SJSA1 (cell line): ENCODE measurements around the gene CNTNAP4. TPM values are rescaled to one million over a fixed set of nuclear protein-coding genes. Genes with fewer than 3 reads are reported as not detected.

ENCODE experiments used
- DNase-seq, 2 experiments: peaks; one replicate each; pipeline ENCODE4 v3.0.0-alpha.2; 2015 to 2020; ENCODE audit warnings: low spot score in 2 of 2, low read depth in 1 of 2
- H3K27ac ChIP-seq: fragments of 250-450 bp; sonication (Bioruptor Pico); 2 replicates; pipeline ENCODE4 v1.5.1; 2020; ENCODE audit warnings: mild to moderate bottlenecking, moderate library complexity
- H3K27me3 ChIP-seq: fragments of 250-450 bp; sonication (Bioruptor Pico); replicated peaks from 2 replicates; pipeline ENCODE4 v1.5.1; 2020; ENCODE audit warnings: mild to moderate bottlenecking, moderate library complexity
- H3K36me3 ChIP-seq: fragments of 250-450 bp; sonication (Bioruptor Pico); 2 replicates; pipeline ENCODE4 v1.5.1; 2020; ENCODE audit warnings: mild to moderate bottlenecking
- H3K4me1 ChIP-seq: fragments of 250-450 bp; sonication (Bioruptor Pico); replicated peaks from 2 replicates; pipeline ENCODE4 v1.6.1; 2021; ENCODE audit warnings: mild to moderate bottlenecking
- H3K4me3 ChIP-seq: fragments of 250-450 bp; sonication (Bioruptor Pico); 2 replicates; pipeline ENCODE4 v1.5.1; 2020; ENCODE audit warnings: mild to moderate bottlenecking
- H3K9me3 ChIP-seq: fragments of 250-450 bp; sonication (Bioruptor Pico); replicated peaks from 2 replicates; pipeline ENCODE4 v1.5.1; 2020; ENCODE audit warnings: mild to moderate bottlenecking
- total RNA-seq: library from RNA; depleted of rRNA; stranded (reverse); fragments of >200 nt; shearing (Covaris generic); gene quantifications from 2 replicates; pipeline ENCODE4 v1.2.3, GENCODE V29; 2014

CNTNAP4 gene
- total RNA-seq, 1 experiment from 2014 or later: not detected

- Histone ChIP-seq H3K27me3 (no peaks in the 10 kb centered on the region; the same call in 1 of the 2 replicates), H3K4me3 (no peak overlapping the region), H3K9me3 (no peaks in the 10 kb centered on the region; the same call in 1 of the 2 replicates), H3K4me1 (no peaks in the 10 kb centered on the region), H3K36me3 (no peaks in the 10 kb centered on the region), H3K27ac (no peak overlapping the region)
- no peak for DNase-seq
Measured at GRCh38 chr16:76387994-76388393, 110.8 kb downstream of the CNTNAP4 start.

DNA sequence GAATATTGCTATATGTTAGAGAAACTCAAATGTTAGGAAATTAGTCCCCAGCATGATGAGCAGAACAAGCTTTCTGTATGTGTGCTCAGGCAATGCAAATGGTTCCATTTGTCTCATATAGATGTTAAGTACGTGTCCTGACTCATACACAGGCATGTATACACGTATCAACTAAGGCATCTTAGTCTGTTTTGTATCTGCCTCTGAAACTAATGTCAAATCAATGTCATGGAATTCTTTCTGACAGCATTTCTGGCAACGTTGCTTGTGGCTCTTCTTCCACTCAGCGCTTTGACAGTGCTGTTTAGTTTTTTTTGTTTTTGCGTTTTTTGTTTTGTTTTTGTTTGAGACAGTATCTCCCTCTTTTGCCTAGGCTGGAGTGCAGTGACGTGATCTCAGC lies 111.9 kb downstream of the CNTNAP4 start:
- no peaks in the 10 kb centered on the region; the same call in 1 of the 2 replicates for H3K9me3 ChIP-seq
- H3K4me1 ChIP-seq: no peaks in the 10 kb centered on the region
- H3K4me3 ChIP-seq: no peak overlapping the region
- no peaks in the 10 kb centered on the region for H3K36me3 ChIP-seq
- H3K27me3 ChIP-seq: no peaks in the 10 kb centered on the region; the same call in 1 of the 2 replicates
- no peak overlapping the region for H3K27ac ChIP-seq
- no peak for DNase-seq

DNA sequence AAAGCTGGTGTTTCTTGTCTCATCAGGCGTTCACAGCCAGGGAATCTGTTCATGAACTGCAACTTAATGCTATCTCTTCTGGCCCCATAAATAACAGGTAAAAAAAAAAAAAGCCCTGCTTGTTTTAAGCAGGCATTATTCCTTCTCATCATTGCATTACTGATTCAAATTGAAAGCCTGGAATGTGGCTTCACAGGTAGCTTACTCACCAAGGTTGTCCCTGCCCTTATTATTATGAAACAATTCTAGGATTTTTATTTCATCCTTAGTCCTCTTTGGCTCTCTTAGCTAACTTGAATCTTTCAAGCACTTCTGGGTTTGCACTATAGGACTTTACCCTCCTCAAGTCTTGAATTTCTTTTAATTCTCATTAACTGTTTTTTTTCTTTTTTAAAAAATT lies 113.3 kb downstream of the CNTNAP4 start:
- Histone ChIP-seq H3K9me3 (peaks cover 4% of the 10 kb centered on the region; the same call in 1 of the 2 replicates), H3K36me3 (no peaks in the 10 kb centered on the region), H3K4me3 (no peak overlapping the region), H3K27me3 (no peaks in the 10 kb centered on the region; the same call in 1 of the 2 replicates), H3K4me1 (no peaks in the 10 kb centered on the region), H3K27ac (no peak overlapping the region)
- DNase-seq: no peak

DNA sequence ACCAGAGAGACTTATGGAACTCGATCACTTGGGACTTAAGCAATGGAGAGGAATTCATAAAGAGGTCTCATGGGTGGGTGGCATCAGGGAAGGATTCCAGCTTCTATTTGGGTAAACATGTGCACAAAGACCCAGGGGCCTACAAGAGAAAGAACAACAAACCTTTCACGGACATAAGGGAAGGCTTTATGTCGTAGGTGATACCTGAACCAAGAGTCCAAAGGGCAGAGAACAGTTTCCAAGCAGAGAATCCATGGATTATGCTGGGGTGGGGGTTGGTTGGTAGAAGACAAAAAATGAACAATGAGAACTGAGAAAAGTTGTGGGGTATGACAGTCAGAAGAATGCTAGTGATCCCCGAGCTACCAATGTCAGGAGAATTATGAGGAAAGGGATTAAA lies 119.8 kb downstream of the CNTNAP4 start:
- Histone ChIP-seq H3K27me3 (no peaks in the 10 kb centered on the region; the same call in 1 of the 2 replicates), H3K27ac (no peak overlapping the region), H3K36me3 (no peaks in the 10 kb centered on the region), H3K4me1 (no peaks in the 10 kb centered on the region), H3K9me3 (0 out of 2 replicates have a peak, but pooled peaks cover 4% of the 10 kb centered on the region), H3K4me3 (no peak overlapping the region)
- no peak for DNase-seq

GRCh38 chr16:76409706-76410105 lies 132.5 kb downstream of the CNTNAP4 start:
- Histone ChIP-seq H3K4me3 (no peak overlapping the region), H3K4me1 (no peaks in the 10 kb centered on the region), H3K36me3 (no peaks in the 10 kb centered on the region), H3K27me3 (no peaks in the 10 kb centered on the region), H3K9me3 (no peaks in the 10 kb centered on the region; the same call in 1 of the 2 replicates), H3K27ac (no peak overlapping the region)
- no peak for DNase-seq

GRCh38 chr16:76421571-76421970 lies 144.4 kb downstream of the CNTNAP4 start:
- Histone ChIP-seq H3K4me3 (no peak overlapping the region), H3K27me3 (no peaks in the 10 kb centered on the region), H3K4me1 (no peaks in the 10 kb centered on the region), H3K36me3 (no peaks in the 10 kb centered on the region), H3K27ac (no peak overlapping the region), H3K9me3 (no peaks in the 10 kb centered on the region)
- DNase-seq: no peak

- DNase-seq: no peak
- H3K36me3 ChIP-seq: no peaks in the 10 kb centered on the region
- no peaks in the 10 kb centered on the region for H3K27me3 ChIP-seq
- no peak overlapping the region for H3K4me3 ChIP-seq
- H3K4me1 ChIP-seq: no peaks in the 10 kb centered on the region
- no peak overlapping the region for H3K27ac ChIP-seq
- H3K9me3 ChIP-seq: no peaks in the 10 kb centered on the region
Measured at GRCh38 chr16:76428858-76429257, 151.7 kb downstream of the CNTNAP4 start.

GRCh38 chr16:76441391-76441790 lies 164.2 kb downstream of the CNTNAP4 start:
- Histone ChIP-seq H3K27me3 (no peaks in the 10 kb centered on the region; the same call in 1 of the 2 replicates), H3K9me3 (no peaks in the 10 kb centered on the region), H3K4me1 (no peaks in the 10 kb centered on the region), H3K36me3 (no peaks in the 10 kb centered on the region), H3K27ac (no peak overlapping the region), H3K4me3 (no peak overlapping the region)
- DNase-seq: no peak

DNA sequence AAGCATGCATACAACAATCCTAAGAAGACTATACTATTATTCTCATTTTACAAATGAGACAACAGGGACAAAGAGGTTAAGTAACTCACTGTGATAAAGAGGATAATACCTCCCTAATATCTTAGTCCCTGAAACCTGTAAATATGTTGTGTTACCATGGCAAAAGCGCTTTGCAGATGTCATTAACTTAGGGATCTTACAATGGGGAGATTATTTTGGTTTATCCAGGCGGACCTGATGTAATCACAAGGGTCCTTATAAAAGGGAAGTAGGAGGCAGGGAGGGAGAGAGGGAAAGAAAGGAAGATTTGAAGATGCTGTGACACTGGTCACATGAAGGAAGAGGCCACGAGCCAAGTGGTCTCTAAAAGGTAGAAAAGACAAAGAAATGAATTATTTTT lies 164.7 kb downstream of the CNTNAP4 start:
- no peak for DNase-seq
- Histone ChIP-seq H3K4me1 (no peaks in the 10 kb centered on the region), H3K4me3 (no peak overlapping the region), H3K27ac (no peak overlapping the region), H3K36me3 (no peaks in the 10 kb centered on the region), H3K27me3 (no peaks in the 10 kb centered on the region; the same call in 1 of the 2 replicates), H3K9me3 (no peaks in the 10 kb centered on the region)

DNA sequence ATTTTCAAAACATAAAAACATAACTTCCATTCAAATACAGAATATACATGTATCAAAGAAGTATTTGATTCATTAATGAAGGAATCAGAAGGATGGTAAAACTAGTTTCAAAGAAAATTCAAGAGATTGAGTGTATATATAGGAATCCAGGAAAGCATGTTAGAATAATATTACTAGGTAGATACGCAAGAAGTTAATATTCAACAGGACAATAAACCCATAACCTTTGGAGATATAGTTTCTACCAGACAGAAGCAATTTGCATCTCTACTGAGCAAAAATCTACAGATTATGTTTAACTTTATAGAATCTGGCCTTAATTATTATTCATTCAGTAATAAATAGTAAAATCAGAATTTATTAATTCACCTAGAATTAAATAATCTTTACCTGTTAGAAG lies 166.8 kb downstream of the CNTNAP4 start:
- Histone ChIP-seq H3K4me3 (no peak overlapping the region), H3K36me3 (no peaks in the 10 kb centered on the region), H3K9me3 (no peaks in the 10 kb centered on the region), H3K4me1 (no peaks in the 10 kb centered on the region), H3K27ac (no peak overlapping the region), H3K27me3 (no peaks in the 10 kb centered on the region; the same call in 1 of the 2 replicates)
- no peak for DNase-seq

GRCh38 chr16:76444832-76445231 lies 167.6 kb downstream of the CNTNAP4 start:
- H3K4me3 ChIP-seq: no peak overlapping the region
- H3K36me3 ChIP-seq: no peaks in the 10 kb centered on the region
- no peak for DNase-seq
- no peaks in the 10 kb centered on the region; the same call in 1 of the 2 replicates for H3K27me3 ChIP-seq
- H3K4me1 ChIP-seq: no peaks in the 10 kb centered on the region
- no peak overlapping the region for H3K27ac ChIP-seq
- no peaks in the 10 kb centered on the region for H3K9me3 ChIP-seq

DNA sequence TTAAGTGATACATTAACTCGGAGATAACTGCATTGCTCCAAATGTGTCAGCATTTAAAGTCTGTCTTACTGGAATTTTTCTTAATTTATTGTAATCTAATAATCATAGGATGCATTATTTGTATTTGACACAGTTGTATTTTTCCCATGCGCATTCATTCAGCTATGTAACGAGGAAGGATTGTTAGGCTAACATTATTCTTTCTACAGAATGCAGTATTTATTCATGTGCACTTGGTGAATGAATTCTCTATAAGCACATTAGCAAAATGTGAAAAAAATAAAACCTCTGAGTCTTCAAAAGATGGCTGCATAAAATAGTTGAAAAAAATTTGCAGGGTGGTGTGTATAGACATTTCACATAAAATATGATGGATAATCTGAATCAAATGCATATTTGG lies 168.6 kb downstream of the CNTNAP4 start:
- Histone ChIP-seq H3K36me3 (no peaks in the 10 kb centered on the region), H3K4me1 (no peaks in the 10 kb centered on the region), H3K27me3 (no peaks in the 10 kb centered on the region; the same call in 1 of the 2 replicates), H3K9me3 (no peaks in the 10 kb centered on the region), H3K27ac (no peak overlapping the region), H3K4me3 (no peak overlapping the region)
- DNase-seq: no peak

- Histone ChIP-seq H3K27ac (no peak overlapping the region), H3K27me3 (no peaks in the 10 kb centered on the region), H3K4me1 (no peaks in the 10 kb centered on the region), H3K9me3 (no peaks in the 10 kb centered on the region), H3K4me3 (no peak overlapping the region), H3K36me3 (no peaks in the 10 kb centered on the region)
- no peak for DNase-seq
Measured at GRCh38 chr16:76446251-76446650, 169.1 kb downstream of the CNTNAP4 start.

DNA sequence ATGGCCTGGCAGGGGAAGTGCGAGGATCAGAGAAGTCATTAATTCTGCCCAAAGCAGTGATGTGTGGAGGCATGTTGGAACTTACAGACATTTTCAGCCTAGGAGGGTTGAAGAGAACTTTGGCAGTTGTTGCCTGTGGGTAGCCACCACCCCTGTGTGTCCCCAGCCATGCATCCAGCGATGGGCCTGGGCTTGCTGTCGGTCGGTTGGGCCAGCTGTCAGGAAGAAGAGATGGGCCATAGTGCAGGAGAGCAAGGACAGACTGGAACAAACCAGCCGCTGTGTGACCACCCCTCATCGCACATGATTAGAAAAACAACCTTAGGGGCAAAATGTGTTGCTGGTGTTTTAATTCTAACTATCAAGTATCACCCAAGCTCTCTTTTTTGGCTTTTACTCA lies 173.7 kb downstream of the CNTNAP4 start:
- H3K4me1 ChIP-seq: no peaks in the 10 kb centered on the region
- no peak overlapping the region for H3K4me3 ChIP-seq
- 0 out of 2 replicates have a peak, but pooled peaks cover 4% of the 10 kb centered on the region for H3K9me3 ChIP-seq
- no peak for DNase-seq
- H3K27me3 ChIP-seq: no peaks in the 10 kb centered on the region
- no peak overlapping the region for H3K27ac ChIP-seq
- no peaks in the 10 kb centered on the region for H3K36me3 ChIP-seq

- H3K27me3 ChIP-seq: no peaks in the 10 kb centered on the region
- DNase-seq: no peak
- H3K4me3 ChIP-seq: no peak overlapping the region
- no peaks in the 10 kb centered on the region for H3K36me3 ChIP-seq
- no peak overlapping the region for H3K27ac ChIP-seq
- H3K4me1 ChIP-seq: no peaks in the 10 kb centered on the region
- H3K9me3 ChIP-seq: 0 out of 2 replicates have a peak, but pooled peaks cover 4% of the 10 kb centered on the region
Measured at GRCh38 chr16:76455257-76455656, 178.1 kb downstream of the CNTNAP4 start.
